HG03280 (cell line): ENCODE results near the gene DET1.
A peak's percentile ranks its signal among the peaks of the same experiment; 100 is the strongest.
"Not testable (repeated sequence)": the region's sequence is repeated elsewhere in the genome, so short reads cannot be mapped to it uniquely, and the experiment has no call there.

ENCODE experiments used
- ATAC-seq: cut with Tn5 transposase; IDR thresholded peaks from one replicate; pipeline ENCODE4 v1.9.1; 2021; ENCODE audit warnings: mild to moderate bottlenecking, moderate library complexity; ENCODE audit not compliant: unreplicated experiment

DET1 gene

GRCh38 chr15:88546248-88547129 is at the start of gene DET1:
TSS of gene DET1 (minus strand) at chr15:88546681. CDS start at chr15:88531705, 14,976 bp downstream.
- ATAC-seq = peak; percentile 97

- ATAC-seq = no peak
Observed at GRCh38 chr15:88591384-88591783, 44.9 kb upstream of the DET1 start.

GRCh38 chr15:88590759-88591158 is 44.3 kb upstream of the DET1 start:
- no peak for ATAC-seq

- no peak for ATAC-seq
Observed at GRCh38 chr15:88586401-88587162, 40.1 kb upstream of the DET1 start.

GRCh38 chr15:88580532-88580931 is 34.1 kb upstream of the DET1 start:
- ATAC-seq = no peak

GRCh38 chr15:88579322-88579721 is 32.8 kb upstream of the DET1 start:
- no peak for ATAC-seq

GRCh38 chr15:88574655-88575054 is 28.2 kb upstream of the DET1 start:
- no peak for ATAC-seq

GRCh38 chr15:88574077-88574476 is 27.6 kb upstream of the DET1 start:
- no peak for ATAC-seq

GRCh38 chr15:88571852-88572259 is 25.4 kb upstream of the DET1 start:
- no peak for ATAC-seq

GRCh38 chr15:88571153-88571851 is 24.8 kb upstream of the DET1 start:
- no peak for ATAC-seq

- ATAC-seq = no peak
Observed at GRCh38 chr15:88568589-88568988, 22.1 kb upstream of the DET1 start.

GRCh38 chr15:88564741-88565140 is 18.3 kb upstream of the DET1 start:
- ATAC-seq = no peak

GRCh38 chr15:88563638-88564037 is 17.2 kb upstream of the DET1 start:
- ATAC-seq = no peak

- not testable (repeated sequence) for ATAC-seq
Observed at GRCh38 chr15:88559565-88559964, 13.1 kb upstream of the DET1 start.

- ATAC-seq = not testable (repeated sequence)
Observed at GRCh38 chr15:88558026-88558425, 11.5 kb upstream of the DET1 start.

- not testable (repeated sequence) for ATAC-seq
Observed at GRCh38 chr15:88548009-88548408, 1.5 kb upstream of the DET1 start.

- not testable (repeated sequence) for ATAC-seq
Observed at GRCh38 chr15:88545578-88546247, 768 bp downstream of the DET1 start.

GRCh38 chr15:88543065-88543776 is 3.3 kb downstream of the DET1 start:
- no peak for ATAC-seq

GRCh38 chr15:88542342-88542733 is 4.1 kb downstream of the DET1 start:
- no peak for ATAC-seq

- ATAC-seq = no peak
Observed at GRCh38 chr15:88541709-88542341, 4.7 kb downstream of the DET1 start.
